GM19099 (cell line): ENCODE data around the gene PLA2G2F.

Source experiments
- POLR2A ChIP-seq: IDR thresholded peaks from 3 replicates; pipeline ENCODE4 v1.6.1; 2011; ENCODE audit warnings: low read depth; ENCODE audit not compliant: insufficient read length; ENCODE audit errors: extremely low read depth

Gene PLA2G2F

DNA sequence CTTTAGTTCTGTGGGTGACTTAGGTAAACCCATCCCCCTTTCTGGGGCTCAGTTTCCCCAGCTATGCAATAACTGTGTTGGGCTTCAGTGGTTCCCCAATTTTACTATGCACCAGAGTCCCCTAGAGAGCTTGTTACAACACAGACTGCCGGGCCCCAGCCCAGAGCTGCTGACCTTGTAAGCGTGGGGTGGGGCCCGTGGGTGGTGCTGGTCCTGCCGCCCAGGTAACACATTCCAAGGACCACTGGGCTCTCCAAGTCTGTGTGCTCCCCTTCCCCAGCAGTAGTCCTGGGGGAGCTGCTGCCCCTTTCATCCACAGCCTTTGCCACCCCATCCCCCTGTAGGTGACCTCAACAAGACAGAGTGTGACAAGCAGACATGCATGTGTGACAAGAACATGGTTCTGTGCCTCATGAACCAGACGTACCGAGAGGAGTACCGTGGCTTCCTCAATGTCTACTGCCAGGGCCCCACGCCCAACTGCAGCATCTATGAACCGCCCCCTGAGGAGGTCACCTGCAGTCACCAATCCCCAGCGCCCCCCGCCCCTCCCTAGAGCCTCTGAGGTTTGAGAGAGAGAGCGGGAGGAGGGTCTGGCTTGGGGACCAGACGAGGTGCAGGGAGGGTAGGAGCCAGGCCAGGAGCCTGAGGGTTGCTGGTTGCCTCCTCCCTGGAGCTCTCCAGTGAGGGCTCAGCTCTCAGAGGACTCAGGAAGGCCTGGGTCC, 8.9 kb downstream of the PLA2G2F start:
- TF ChIP-seq POLR2A: no peak

GRCh38 chr1:20148571-20149500, 9.7 kb downstream of the PLA2G2F start:
- TF ChIP-seq POLR2A: no peak

DNA sequence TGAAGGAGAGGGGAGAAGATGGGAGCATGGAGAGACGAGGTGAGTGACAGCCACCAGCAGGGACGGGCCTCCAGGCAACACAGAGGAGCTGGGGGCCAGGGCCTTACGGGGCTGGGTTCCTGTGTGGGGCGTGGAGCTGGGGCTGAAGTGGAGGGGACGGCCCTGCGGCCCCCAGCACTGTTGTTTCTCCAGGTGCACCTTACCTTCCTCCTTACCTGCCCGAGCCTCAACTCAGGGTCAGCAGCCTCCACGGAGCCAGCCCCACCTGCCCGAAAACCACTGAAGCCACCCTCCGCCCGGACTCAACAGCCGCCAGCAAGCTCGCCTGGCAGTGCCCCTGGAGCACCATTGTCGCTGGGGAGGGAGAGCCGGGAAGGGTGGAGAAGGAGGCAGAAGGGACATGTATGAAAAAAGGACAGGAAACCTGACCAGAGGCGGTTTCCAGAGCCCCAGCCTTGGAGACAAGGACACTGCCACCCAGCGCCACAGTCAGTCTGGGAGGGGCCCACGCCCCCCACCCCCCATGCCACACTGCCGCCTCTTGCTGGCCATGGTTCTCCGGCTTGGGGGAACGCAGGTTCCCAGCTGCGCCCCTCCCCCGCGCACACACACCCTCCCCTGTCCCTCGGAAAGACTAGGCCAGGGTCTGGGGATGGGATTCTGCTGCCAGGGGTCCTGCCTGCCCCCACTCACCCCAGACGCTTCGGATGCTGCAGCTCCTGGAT, 10.6 kb downstream of the PLA2G2F start:
- TF ChIP-seq POLR2A: no peak

DNA sequence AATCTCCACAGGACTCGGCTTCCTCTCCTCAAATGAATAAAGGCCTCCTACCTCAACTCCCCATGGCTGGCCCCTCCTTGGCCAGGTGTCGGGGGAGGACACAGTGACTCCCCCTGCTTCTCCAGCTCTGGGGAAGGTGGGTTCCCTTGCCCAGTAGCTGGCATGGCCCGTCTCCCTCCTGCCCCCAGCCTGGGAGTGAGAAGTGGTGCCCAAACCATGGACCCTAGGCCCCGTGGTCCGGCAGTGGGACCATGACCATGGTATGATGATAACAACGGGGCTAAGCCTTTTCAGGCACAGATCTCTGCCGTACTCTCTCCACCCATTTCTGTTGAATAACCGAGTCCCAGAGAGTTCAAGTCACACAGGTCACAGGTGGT, 11.2 kb downstream of the PLA2G2F start:
- TF ChIP-seq POLR2A: no peak

GRCh38 chr1:20150969-20151368, 11.8 kb downstream of the PLA2G2F start:
- TF ChIP-seq POLR2A: no peak

DNA sequence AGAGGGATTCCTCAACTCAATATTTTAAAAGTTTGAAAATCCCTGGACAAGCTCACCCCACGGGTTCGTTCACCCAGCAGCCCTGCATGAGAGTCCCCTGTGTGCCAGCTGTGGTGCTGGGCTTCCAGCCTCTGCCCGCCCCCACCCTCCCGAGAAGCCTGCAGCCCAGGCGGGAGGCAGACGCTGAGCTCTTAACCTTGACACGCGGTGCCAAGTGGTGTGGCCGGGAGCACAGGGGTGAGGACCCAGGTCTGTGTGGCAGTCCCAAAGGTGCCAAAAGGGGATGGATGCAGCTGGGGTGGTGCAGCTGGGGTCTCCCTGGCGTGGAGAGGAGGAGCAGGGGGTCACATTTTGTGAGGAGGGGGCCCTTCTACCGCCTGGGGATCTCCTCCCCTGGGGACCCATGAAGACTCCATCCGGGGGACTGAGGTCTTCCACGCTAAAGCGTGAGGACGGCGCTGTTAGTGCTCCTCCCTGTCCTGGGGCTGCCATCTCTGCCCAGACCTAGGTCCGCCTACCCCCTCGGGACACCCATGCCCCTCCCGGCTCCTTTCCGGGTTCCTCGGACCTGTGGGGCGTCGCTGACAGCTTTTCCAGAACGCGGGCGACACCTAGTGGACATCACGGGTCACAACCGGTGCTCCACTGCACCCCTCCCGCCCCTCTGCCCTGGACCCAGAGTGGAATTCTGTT, 12.9 kb downstream of the PLA2G2F start:
- no peak for TF ChIP-seq POLR2A

DNA sequence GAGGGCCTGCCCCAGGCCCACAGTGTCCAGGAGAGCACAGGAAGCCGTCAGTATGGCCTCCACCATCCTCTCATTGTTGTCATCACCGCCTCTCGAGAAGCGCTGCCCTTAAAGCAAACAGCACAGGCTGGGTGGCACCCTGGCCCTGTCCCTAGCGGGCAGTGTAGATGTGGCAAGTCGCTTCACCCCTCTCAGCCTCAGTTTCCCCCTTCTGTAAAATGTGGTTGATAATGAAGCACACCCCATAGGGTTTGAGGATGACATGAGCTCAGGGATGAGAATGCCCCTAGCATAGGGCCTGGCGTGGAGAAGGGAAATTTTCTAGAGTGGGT, 13.4 kb downstream of the PLA2G2F start:
- no peak for TF ChIP-seq POLR2A

DNA sequence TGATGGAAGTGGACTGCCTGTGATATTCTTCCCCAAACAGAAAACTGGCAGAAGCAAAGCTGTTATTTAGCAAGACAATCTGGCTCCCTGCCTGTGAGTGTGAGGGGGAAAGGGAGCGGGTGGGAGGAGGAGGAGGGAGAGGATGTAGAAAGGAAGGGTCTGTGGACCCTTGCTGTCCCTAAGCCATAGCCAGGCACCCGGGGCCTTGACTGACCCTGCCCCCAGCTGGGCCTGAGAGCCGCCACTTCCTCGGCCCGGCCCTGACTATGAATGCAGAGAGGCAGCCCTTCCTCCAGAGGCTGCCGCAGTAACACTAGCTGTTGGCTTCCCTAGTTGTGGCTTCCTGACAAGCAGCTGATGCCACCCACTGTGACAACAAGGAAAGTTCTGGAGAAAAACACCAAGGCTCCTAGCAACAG, 13.9 kb downstream of the PLA2G2F start:
- no peak for TF ChIP-seq POLR2A

GRCh38 chr1:20154301-20154831, 15.2 kb downstream of the PLA2G2F start:
- no peak for TF ChIP-seq POLR2A

GRCh38 chr1:20158358-20159070, 19.4 kb downstream of the PLA2G2F start:
- no peak for TF ChIP-seq POLR2A

GRCh38 chr1:20160034-20160433, 20.9 kb downstream of the PLA2G2F start:
- TF ChIP-seq POLR2A: no peak

DNA sequence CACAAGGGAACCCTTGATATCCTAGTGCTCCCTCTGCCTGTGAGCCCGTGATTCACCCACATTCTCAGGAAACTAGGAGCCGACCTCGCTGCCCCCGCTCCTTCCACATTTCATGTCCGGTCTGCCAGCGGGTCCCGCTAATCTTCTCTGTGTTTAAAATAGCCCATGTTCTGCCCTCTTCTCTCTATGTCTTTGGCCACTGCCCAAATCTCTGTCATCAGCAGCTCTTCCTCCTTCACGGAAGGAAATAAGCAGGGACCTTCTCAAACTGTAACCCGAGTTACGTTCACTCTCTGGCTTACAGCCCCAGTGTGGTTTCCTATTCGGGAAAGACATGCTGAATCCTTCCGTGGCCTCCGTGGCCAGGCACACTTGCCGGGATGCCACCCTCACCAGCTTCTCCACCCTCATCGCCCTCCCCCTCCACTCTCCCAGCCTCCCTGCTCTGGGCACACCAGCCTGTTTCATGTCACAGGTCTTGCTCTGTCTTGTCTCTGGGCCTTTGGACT, 25.6 kb downstream of the PLA2G2F start:
- no peak for TF ChIP-seq POLR2A

GRCh38 chr1:20165522-20165951, 26.4 kb downstream of the PLA2G2F start:
- TF ChIP-seq POLR2A: no peak

DNA sequence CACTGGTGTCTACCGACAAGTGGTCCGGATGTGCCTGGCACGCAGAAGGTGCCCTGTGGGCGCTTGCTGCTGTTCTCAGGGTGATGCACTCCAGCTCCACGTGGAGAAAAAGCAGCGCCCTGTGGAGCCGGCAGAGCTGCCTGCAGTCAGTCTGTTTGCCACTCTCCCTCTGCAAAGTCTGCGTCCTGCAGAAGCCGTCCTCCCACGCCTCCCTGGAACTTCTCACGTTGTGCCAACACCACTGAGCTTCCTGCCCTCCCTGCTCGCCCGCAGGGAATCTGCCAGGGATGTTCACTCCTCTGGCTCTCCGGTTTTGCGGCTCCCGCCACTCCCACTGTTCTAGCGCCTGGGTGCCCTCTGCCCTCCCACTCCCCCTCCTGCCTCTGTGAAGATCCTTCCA, 26.9 kb downstream of the PLA2G2F start:
- no peak for TF ChIP-seq POLR2A
